T47D (cell line): ENCODE data around the gene TK2.

ENCODE experiments used
- DNase-seq, 2 experiments: peaks; one replicate each; pipeline versions ENCODE4 v3.0.0 to v3.0.0-alpha.2; 2011 to 2012; ENCODE audit warnings: low read depth in 1 of 2, low spot score in 1 of 2
- JUND ChIP-seq: IDR thresholded peaks from 2 replicates; pipeline ENCODE4 v1.6.1; 2012; ENCODE audit warnings: low read depth
- in situ Hi-C: cut with HindIII; loops from 2 replicates; pipeline ENCODE4 v1.10.0; 2016; ENCODE audit warnings: low sequenced_read_pairs, low pct_unique_long_range_greater_than_20kb

The TK2 gene

DNA sequence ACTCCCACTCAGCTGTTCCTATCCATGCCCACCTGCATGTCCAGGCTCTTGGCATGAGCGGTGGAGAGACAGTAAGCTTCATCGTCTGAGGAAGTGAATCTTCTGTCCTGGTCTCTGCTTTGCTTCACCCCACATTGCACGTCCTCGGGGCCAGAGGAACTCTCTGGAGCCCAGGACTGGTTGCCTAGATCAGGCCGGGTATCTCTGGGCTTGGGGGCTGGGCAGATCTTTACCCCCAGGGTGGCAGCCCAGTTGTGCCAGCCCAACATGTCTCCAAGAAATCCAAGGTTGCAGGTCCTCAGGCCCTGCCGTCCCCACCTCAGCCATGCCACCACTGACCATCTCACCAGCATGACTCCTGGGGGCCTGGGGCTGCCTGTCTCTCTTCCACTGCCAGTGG lies 64.5 kb downstream of the TK2 start:
- no peak for TF ChIP-seq JUND
- in situ Hi-C loops: no loop called here
- DNase-seq: no peak

- TF ChIP-seq JUND: no peak
- in situ Hi-C loops: no loop called here
- no peak for DNase-seq
These were observed 65.3 kb downstream of the TK2 start for GRCh38 chr16:66484453-66485213.

GRCh38 chr16:66483689-66484452 lies 66.1 kb downstream of the TK2 start:
- DNase-seq: peak; percentile 33 to 68
- TF ChIP-seq JUND: no peak
- in situ Hi-C loops: no loop called here

GRCh38 chr16:66481943-66482390 lies 68.0 kb downstream of the TK2 start:
- DNase-seq: no peak
- no peak for TF ChIP-seq JUND
- in situ Hi-C loops: no loop called here

DNA sequence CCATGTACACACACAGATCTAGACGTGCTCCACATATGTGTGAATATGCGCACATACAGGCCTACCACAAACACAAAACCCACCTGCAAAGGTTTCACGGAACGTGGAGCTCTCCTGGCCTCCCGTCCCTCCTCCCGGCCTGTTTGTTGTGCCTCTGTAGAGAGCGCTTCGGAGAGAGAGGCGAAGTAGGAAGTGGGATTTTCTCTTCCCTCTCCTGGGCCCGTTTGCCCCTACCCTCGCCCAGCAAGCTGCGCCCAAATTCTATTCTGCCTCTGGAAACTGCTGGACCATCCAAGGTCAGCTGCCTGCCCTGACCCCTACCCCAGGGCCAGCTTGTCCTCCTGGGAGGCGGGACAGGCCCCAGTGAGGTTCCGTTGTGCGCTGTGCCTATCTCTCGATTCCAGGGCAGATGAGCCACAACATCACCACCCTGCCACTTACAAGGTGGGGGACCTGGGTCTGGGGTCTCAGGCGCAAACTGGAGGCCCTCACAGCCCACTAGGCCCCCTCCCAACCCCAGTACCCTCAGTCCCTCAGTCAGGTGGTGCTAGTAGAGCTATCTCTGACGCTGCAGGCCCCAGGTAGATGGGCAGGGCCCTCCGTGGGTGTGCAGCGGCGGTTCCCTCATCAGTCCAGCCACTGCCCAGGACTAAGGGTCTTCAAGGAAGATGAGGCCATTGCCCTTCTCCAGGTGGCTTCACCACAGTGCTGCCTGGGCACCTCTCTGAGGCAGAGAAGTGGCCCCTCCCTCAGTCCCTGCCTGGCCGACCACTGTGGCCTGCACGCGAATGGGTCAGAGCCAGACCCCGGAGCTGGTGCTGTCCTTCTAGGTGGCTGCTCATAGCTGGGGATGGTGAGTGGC lies 68.6 kb downstream of the TK2 start:
- TF ChIP-seq JUND: no peak
- in situ Hi-C loops: no loop called here
- no peak for DNase-seq

DNA sequence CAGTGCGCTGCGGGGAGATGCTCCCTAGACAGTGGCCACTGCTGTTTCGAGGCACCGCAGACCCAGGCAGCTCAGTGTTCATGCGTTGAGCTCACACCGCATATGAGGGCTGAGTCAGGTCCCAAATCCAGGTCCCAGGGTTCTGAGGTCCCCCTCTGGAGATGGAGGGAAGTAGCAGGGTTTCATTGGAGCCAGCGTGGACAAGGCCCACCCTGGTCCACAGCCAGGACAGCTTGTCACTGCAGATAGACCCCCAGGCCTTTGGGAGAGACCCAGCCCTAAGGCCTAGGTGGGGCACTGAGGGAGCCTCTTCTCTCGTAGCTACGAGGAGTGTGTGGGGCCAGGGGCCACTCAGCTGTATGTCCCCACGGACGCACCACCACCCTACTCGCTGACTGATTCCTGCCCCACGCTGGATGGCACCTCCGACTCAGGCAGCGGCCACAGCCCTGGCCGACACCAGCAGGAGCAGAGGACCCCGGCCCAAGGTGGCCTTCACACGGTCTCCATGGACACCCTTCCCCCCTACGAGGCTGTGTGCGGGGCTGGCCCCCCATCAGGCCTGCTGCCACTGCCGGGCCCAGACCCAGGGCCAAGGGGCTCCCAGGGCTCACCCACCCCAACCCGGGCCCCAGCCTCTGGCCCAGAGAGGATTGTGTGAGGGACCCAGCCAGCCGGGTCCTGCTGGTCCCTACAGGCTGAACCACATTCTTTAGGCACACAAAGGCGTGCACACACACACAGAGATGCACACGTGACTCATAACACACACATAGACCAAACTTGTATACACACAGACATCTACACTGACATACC lies 69.4 kb downstream of the TK2 start:
- peak; percentile 20 to 81 for DNase-seq
- TF ChIP-seq JUND: no peak
- in situ Hi-C loops: no loop called here

GRCh38 chr16:66479661-66480264 lies 70.2 kb downstream of the TK2 start:
- no peak for TF ChIP-seq JUND
- in situ Hi-C loops: no loop called here
- DNase-seq: no peak

DNA sequence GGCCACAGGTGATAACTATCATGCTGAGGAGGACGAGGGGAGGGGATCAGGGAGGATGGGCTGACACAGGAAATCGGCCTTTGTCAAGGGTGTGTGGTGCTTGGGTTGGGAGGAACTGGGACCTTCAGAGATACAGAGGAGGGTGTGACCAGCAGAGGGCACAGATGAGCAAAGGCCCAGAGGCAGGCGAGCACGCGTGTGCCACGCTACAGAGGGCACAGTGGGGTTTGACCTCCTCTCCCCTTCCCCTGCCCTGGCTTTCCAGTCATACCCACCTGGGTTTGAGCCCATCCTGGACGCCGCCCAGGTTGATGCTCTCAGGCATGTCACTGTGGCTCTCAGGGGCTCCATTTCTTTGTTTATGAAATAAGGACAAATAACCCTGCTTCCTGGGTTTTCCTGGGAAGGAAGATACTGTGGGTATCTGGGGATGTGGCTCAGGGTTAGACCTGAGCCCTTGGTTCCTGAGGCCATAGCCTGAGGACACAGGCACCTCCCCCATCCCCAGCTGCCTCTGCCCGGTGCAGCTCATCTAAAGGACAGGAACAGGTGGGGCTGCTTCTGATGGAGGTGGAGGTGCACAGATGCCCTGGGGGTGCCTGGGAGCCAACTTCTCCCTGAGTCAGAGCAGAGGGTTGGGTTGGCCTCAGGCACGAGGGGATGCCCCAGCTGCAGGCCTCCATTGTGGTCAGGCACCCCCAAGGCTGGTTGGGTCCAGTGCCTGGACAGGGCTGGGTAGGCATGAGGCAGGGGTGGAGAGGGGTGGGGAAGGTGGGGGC lies 71.0 kb downstream of the TK2 start:
- no peak for TF ChIP-seq JUND
- in situ Hi-C loops: no loop called here
- peak in 1 of 2 experiments; percentile 66 for DNase-seq

DNA sequence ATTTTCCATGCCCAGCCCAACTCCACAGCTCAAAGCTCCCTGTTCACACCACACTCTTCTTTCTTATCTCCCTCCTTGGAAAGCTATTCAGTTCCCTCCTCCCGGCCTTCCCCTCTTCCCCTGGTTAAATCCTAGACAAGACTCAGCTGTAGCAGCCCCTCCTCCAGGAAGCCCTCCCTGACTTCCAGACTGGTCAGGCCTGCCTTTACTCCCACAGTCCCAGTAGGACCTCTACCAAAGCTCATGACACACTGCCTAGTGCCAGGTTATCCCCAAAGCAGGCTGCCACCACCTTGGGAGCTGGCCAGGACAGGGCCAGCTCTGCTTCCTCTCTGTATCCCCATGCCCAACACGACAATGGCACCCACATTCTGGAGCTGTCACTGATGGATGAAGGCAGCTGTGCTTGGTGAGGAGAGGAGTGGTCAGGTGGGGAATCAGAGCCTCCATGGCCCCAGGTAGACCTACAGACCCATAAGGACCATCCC lies 72.8 kb downstream of the TK2 start:
- no peak for DNase-seq
- no peak for TF ChIP-seq JUND
- in situ Hi-C loops: no loop called here

DNA sequence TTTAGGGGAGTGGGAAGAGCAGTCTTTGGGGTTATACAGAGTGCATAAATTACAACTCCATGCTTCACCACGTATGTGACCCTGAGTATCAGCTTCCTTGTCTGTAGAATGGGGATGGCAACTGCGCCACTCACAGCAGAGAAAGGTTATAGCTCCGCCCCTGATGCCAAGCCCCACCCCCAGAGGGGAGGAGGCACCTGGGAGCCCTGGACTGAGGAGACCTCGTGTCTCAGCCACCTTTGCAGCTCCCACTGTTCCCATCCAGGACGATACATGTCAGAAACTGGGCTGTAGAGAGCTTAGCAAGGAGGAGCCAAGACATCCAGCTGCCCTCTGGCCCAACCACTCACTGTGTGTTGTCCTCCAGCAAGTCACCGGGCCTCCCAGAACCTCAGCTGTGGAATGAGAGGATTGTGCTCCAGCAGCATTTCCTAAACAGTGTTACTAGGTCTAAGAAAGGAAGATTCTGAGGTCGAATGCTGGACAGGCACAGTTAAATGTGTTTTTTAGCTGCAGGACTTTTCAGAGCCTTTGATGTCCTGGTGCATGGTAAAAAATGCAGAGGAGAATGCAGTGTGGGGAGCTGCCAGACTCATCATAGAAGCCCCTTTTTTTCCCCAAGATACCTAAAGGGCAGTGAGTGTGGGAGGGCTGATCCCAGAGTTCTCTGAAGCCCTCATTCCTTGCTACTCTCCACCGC lies 73.4 kb downstream of the TK2 start:
- peak in 1 of 2 experiments; percentile 68 for DNase-seq
- in situ Hi-C loops: no loop called here
- TF ChIP-seq JUND: no peak

DNA sequence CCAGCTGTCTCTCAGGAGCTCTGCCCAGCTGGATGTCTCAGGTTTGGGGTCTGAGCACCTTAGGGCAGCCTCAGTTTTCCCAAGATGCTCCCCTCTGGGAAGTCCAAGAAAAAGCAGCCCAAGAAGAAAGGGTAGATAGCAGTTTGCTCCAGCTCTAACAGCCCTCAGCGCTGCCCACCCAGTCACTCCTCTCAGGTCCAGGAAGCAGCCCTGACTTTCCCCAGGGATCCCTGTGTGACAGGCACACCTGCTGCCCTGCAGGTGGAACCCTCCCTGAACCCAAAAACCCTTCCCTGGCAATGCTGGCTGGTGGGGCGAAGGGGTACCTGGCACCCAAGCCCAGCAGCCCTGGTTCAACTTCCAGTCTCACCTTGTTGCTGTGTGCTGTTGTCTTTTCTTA lies 74.7 kb downstream of the TK2 start:
- in situ Hi-C loops: no loop called here
- DNase-seq: no peak
- TF ChIP-seq JUND: no peak
